ENCODE data around the gene PTPRM.

The PTPRM gene

DNA sequence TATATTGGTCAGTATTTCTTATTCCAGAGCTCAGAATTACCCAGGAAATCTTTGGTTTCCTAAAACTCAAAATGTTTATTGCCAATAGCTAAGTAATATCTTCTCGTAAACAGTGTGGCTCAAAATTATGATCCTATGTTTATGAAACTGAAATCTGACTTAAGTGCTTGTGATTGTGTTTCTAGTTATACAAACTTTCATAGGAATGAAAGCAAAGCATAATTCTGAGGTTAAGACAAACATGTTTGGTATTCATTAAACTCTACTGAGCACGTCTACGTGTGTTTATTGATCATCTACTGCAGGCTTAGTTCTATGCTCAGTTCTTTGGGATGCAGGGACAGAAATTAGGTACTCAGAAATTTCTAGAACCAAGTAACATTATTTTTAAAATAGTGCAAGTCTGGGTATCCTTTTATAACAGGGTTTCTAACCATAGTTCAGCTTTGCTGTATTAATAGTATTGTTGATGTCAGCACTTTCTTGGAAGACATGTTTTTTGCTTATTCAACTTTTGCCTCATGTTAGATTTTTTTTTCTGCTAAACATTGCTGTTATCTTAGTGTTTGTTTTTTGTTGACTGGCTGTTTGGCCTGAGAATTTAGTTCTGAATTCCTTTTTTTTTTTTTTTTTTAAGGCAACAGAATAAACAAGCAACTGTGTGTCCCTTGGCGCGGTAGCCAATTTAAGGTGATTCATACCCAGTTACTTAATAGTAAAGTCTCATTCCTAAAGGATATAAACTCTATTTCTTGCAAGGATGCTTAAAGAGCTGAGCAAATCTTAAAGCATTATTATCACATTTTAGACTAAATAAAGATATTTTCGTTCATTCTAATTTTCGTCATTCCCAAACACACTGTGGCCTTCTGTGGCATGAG is 31.3 kb downstream of the PTPRM start:
- DNase-seq: no peak

DNA sequence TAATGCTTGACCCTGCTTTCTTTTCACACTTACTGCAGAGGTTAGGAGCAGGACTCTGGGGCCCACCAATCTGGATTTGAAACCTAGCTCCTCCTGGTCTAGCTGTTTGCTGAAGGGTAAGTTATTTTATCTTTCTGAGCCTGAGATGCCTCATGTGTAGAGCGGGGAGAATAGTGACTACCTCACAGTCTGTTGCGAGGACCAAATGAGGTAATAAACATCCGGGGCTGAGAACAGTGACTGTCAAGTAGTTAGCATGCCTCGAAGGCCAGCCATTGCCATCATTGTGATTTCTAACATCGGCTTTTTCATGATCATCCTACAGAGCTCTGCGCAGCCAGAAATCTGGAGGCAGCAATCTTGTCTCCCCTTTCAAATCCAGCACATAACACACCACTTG is 32.9 kb downstream of the PTPRM start:
- no peak for DNase-seq

DNA sequence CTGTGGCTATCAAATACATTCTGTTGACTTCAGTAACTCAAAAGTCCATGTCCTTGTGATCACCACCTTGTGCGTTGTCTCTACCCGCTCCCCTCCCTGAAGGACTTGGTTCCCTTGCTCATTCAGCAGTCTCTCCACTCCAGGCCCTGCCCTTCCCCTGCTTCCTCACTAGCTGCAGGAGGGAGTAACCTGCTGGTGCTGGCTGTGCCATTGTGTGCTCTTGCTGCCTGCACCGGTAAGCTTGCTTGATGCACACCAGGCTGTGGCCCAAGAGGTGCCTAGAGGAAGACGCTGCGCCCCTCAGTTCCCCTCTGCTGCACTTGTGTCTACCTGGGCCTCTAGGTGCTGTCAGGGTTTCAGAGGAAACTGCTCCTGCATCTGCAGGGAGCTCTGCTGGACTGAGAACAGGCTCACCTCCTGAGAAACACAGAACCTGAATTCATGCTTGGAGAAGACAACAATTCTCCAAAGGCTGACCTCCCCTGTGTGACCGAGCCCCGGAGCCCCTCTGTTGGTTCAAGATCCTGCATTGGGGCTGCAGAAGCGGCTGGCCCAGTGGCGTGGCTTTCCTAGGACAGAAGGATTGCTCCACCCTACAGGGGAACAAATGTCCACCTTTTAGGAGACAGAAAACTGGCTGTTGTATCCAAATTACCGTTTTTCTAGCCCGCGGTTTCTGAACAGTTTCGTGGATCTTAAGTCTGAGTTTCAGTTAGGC is 33.6 kb downstream of the PTPRM start:
- DNase-seq: no peak

DNA sequence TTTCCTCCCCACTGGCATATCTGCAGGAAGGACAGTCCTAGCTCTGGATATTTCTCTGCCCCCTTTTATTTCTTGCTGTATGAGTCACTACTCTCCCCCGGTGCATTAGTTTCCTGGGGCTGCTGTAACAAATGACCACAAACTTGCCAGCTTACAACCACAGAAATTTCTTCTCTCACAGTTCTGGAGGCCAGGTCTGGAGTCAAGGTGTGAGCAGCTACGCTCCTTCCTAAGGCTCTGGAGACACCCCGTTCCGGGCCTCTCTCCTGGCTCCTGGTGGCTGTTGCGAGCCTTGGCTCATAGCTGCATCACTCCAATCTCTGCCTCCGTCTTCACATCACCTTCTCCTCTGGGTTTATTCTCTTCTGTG is 34.1 kb downstream of the PTPRM start:
- DNase-seq: no peak

DNA sequence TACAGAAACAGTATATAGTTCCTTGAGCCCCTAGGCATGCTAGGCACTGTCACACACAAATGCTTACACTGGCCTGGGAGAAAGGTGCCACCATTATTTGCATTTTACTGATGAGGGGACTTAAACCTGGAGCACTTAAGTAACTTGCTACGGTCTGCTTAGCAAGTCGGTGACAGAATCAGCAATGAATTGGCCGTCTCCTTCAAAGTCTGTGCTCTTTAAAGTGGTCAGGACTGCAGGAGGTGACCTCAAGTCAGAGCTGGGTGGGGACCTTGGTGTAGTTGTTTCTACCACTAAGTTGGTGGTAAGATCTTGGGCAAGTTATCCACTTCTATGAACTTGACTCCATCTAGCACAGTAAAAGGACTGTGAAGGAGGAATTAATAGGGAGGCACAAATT is 34.8 kb downstream of the PTPRM start:
- DNase-seq: no peak

DNA sequence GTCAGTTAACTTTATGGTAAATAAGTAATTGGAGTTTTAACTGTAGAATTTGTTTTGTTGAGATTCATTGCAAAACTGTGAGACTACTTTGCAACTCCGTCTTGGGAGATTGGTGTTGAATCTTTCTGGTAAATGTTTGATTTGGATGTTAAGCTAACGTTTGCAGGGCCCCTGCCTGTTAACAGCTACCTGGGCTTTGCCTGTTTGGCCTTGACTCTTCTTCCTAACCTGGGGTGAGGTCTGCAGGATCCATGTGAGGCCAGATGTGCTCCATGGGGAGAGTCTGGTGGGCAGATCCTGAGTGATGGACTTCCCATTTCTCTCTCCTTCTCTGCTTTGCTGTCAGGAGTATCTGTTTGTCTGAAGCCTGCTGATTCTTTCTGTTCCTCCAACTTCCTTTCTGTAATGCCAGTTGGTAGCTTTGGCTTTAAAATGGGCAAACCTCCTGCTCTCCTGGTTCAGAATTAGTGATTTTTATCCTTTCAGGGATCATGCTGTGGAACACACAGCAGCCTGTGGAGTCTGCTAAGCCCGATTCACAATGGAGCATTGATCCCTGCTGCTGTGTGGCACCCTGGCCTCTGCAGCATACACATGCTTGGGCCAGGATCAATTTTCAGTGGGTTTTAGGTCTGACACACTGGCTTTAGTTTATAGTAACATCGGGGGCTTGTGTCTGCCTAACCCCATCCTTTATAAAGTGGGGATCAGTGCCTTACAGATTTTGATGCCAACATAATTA is 36.3 kb downstream of the PTPRM start:
- peak in 1 of 51 donors; percentile 3 for DNase-seq

DNA sequence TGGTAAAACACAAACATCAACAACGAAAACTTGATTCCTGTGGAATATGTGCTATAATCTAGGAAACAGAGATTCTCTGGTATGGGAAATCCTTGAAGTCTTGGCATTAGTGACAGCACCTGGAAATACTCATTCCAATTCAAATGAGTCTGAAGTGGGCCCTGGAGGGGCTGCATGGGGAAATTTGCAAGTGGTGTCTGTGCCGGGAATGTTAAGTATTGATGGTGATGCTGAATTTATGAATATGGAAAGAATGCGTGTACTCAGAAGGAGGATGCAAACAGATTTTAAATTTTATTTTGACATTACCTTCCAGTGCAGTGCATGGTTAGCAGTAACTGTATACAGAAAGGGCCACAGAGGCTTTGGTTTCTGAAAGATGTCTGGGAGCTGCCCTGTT is 37.2 kb downstream of the PTPRM start:
- no peak for DNase-seq

DNA sequence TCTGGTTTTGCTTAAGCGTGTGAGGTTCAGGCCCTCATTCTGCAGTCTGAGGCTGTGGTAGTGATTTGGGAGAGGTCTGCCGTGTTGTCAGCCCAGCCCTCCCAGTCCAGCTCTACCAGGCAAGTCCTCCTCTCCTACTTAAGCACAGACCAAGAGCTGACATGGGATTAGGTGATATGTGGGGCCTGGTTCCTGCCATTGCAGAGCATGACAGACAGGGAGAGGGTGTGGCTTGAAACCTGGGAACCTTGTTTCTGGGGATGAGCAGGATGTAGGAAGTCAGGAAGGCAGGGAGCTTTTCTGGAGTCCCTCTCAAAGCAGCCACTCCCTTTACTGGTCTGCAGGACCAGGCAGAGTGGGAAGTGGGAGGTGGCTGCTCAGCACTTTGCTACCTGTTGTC is 38.6 kb downstream of the PTPRM start:
- DNase-seq: no peak

DNA sequence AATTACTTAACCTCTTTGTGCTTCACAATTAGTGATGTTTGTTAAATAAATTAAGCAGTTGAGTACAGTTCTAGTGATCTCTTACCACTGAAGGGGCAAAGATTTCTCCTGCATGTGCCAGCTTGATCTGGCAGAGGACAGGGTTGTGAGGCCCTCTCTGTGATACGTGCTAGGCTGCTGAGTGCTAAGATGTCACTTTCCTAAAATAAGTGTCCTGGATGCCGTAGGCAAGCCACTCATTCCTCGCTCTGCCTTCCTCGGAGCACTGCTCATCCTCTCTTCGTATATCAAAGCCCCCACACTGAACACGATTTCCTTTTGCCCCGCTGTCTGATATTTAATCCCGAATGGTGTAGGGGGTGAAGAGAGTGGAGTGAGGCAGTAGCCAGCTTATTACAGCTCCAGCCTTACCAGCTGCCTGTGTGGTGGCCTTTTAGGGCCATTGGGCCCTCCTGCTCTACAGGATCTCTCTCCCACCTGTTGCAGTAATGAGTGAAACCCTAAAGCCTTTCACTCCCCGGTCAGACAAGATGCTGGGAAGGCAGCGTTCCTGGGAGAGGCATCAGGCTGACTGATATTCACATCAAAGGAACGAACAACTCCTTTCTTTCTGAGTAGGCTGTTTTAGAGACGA is 40.5 kb downstream of the PTPRM start:
- DNase-seq: no peak

DNA sequence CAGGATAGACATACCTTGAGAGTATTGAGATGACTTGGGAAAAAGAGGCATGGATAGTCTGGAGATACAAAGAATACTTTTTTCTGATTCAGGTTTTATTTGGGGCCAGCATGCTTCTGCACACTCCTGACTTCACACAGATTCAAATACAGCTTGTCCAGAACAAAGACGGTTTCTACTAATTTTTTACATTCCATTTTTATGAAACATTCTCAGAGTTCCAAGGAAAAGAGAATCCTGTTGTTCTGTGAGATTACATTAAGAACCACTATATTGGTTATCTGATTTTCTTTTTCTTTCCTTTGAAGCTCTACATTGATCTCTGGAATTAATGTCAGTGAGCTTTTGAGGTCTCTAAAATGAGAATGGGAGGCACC is 41.0 kb downstream of the PTPRM start:
- no peak for DNase-seq

DNA sequence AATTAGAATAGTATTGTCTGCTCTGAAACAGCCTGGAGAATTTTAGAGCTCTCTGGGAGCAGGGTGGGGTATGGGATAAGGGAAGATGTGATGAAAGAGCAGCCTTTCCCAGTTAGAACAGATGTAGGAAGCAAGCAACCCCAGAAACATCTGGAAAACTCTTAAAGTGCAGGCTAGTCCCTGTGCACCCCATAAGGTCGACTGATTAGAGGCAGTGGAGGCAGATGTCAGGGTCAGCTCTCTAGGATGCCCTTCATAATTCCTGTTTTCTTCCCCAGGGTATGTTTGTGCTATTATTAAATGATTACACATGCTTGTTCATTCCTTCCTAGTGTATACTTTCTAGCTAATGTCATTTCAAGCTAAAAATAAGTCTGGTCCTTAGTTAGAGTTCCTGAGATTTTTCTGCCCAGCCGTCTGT is 41.7 kb downstream of the PTPRM start:
- DNase-seq: no peak

DNA sequence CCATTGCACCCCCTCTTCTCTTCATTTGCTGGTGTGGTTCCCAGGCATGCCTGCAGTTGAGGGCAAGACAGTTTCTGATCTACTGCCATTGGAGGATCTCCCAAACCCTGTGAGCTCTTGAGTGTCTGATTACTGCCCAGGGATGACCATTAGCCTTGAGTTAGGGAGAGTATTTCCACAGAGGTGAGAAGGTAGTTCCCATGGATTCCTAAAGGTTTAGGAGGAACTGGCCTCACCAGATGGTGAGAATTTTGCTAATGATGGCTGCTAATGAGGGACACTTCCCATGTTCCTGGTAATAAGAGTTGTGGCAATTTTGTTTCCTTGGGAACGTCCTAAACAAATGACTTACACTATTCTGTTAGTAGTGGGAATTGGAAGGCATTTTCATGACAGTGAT is 42.5 kb downstream of the PTPRM start:
- DNase-seq: no peak

DNA sequence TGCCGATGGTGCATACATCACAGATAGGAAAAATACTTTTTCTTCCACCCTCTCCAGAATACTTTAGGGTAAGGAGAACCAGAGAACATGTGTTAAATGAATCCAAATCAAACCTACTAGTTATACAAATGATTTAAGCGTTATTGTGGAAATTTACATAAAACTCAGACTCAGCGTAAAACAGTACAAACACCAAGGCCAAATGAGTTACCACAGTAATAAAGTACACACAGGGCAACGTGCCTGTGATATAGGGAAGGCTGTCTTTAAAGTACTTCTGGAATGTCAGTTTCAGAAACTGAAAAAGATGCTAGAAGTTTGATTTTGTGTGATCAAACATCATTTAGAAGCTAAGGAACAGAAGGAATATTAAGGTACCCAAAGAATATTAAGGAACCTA is 46.9 kb downstream of the PTPRM start:
- no peak for DNase-seq

DNA sequence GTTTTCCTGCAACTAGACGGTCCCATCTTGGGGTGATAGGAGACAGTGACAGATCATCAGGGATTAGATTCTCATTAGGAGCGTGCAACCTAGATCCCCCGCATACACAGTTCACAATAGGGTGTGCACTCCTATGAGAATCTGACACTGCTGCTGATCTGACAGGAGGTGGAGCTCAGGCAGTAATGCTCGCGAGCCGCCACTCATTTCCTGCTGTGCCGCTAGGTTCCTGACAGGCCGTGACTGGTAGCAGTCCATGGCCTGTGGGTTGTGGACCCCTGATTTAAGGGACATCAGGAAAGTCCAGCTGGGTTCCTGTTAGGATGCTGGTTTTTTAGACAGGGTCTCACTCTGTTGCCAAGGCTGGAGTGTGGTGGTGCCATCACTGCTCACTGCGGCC is 48.7 kb downstream of the PTPRM start:
- no peak for DNase-seq

DNA sequence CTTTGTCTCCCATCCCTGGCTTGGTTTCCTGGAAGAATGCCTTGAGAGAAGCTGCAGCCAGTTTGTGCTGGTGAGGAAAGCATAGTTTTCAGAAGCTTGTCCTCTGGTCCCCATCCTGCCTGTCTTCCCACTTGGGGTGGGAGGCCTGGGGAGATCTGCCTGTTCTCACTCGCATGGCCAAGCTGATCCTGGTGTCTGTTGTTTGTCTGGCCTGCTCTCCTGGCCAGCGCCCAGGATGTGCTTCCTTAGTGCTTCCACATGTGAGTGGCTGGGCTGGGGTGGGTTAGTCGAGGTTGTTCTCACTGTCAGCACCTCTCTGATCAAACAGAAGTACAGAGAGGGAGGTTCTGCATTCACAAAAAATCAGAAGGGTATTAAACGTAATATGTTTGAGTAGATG is 49.5 kb downstream of the PTPRM start:
- no peak for DNase-seq

DNA sequence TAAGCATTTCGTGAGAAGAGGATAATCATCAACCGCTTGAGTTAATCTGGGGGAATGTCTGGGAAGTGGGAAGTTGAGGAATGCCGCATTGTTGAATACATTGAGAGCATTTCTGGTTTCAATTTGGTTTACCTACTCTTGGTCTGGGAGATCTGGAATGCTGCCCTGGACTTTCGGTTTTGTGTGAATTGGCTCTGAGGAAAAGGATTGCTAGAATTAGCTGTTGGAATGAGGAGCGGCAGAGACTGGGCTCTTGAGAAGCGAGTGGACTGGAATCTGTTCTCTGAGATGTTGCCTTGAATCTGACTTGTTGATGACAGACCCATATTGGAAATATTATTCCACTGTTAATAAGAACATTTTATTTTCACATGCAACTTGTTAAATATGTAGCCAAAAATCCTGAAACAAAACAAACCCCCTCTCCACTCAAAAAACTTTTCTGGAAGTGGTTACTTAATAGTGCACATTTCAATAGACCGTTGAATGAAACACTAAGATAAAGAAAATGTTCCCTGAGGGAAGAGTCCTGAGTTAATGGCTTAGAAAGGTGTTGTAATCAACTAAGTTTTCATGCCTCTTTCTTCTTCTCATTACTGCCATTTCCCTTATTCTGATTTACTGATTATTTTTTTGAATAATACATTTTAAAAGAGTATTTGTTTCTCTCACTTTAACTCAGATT is 50.8 kb downstream of the PTPRM start:
- peak in 6 of 51 donors; percentile 3 to 15 (median 7) for DNase-seq

DNA sequence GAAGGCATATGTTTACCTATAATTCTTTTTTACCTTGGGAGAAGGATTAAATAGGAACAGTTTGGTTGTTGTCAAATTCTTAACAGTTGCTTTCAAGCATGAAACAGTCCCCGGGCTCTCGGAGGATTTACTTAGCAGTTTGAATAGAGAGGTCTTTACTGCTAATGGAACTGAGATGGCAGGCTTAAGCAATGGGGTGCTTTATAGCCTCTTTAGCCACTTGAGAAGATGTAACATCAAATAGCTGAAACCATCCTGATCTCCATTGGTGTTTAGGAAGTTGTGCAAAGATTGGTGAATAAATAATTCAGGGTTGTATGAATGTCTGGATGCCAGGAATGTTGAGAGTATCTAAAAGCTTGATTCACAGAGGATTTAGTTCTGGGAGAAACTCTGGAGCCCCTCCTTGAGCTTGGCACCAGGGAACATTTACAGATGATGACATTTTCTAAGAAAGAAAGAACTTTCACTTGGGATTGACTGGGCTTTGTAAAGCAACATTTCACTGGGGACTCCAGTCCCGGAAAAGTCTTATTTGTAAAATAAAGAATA is 51.9 kb downstream of the PTPRM start:
- no peak for DNase-seq

DNA sequence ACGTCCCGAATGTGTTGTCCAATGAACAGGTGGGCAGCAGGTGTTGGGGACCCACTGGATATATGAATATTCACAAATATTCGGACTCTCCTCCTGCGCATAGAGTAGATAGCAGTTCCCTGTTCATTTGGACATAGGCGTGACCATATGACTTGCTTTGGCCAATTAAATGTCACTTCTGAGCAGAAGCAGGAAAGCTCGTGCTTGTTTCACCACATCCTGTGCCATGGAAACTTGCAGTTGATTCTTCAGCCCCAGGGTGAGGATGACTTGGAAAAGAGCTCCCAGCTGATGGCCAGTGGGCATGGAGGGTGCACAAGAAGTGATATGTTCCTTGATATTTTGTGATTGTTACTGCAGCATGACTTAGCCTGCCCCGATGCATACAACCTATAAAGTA is 52.6 kb downstream of the PTPRM start:
- no peak for DNase-seq

DNA sequence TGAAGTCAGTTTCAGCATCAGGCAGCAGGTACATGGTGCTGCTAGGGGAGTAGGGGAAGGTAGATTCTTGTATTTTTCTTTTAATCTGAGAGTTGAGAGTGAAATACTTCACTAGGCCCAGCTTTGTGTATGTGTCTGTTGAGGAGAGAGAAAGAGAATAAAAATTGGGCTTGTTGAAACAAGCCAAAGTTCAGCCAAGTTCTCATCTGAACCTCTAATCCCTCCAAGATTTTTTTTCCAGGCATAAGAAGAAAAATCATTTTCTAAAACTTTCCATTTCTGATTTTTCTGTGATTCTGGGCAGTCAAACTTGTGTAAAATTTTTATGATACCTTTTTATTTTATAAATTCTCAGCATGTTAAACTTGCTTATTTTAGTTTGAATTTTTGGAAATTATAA is 55.6 kb downstream of the PTPRM start:
- no peak for DNase-seq

DNA sequence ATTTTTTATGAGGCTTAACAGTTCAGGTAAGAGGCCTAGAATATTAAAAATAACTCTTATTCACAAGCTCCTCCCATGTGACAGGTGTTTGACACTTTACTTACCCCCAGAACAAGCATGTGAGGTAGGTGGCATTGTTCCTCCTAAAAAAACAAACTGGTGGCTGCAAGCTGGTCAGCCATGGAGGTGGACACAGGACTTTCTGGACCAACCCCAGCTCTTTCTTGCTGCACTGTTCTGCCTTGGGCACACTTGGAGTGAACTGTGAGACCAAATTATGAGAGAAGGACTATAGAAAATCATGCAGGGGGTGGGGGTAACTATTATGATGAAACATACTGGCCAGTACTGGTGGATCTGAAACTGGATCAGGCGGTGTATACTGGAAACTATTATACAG is 56.6 kb downstream of the PTPRM start:
- DNase-seq: no peak

DNA sequence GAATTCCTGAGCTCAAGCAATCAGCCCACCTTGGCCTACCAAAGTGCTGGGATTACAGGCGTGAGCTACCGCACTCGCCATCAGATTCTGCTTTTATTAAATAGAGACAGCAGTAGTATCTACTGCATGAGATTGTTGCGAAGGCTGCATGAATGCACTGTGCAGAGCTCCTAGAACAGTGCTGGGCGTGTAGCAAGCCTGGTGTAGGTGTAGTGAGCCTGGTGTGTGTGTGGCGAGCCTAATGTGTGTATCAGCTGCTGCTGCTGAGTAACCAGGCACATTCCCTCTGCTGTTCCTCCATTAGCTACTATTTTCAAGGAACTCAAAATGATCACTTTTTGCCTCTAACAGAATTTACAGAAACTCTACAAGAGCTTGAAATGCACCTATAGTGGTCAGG is 57.6 kb downstream of the PTPRM start:
- no peak for DNase-seq

Measured in hypothalamus (tissue), 51 donors.